IPS-18c (cell line): ENCODE results near the gene MYH7B.

Experiments used
- H3K4me3 ChIP-seq: 2 replicates; pipeline ENCODE4 v1.7.0; 2013; ENCODE audit warnings: low read depth, mild to moderate bottlenecking, low read length, moderate library complexity; ENCODE audit not compliant: insufficient read depth
- H3K9me3 ChIP-seq: one replicate; pipeline ENCODE4 v1.6.1; 2013; ENCODE audit warnings: mild to moderate bottlenecking, low read length, moderate library complexity; ENCODE audit not compliant: control insufficient read depth, insufficient read depth

The MYH7B gene

DNA sequence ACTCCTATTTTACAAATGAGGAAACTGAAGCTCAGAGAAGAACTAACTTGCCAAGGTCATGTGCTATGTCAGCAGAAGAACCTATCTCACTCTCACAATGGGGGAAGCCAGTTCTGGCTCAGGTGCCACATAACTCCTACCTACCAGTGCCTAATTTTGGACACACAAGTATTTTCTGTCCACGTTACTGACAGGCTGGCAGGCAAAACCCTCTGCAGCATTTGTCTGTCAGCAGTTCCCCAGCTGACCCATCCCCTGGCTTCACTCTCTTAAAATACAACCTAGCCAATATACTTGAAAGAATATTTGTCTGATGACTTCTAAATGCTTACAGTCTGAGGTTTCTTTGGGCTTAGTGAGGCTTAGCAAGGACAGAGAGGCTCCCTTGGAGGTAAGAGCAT lies 15.6 kb upstream of the MYH7B start:
- no peak overlapping the region for H3K4me3 ChIP-seq
- H3K9me3 ChIP-seq = no peaks in the 10 kb centered on the region

DNA sequence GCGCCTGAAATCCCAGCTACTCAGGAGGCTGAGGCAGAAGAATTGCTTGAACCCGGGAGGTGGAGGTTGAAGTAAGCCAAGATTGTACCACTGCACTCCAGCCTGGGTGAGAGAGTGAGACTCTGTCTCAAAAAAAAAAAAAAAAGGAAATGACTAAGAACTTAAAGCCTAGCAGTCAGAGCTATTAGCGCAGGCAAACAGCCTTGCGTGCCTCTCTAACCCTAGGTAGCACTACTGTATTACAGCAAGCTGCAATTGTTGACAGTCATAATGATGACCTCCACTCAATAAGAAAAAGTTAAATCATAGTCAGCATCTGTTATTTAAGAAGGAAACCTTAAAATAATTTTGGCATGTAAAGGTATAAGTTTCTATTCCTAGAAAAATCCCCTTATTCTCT lies 14.4 kb upstream of the MYH7B start:
- no peak overlapping the region for H3K4me3 ChIP-seq
- no peaks in the 10 kb centered on the region for H3K9me3 ChIP-seq

DNA sequence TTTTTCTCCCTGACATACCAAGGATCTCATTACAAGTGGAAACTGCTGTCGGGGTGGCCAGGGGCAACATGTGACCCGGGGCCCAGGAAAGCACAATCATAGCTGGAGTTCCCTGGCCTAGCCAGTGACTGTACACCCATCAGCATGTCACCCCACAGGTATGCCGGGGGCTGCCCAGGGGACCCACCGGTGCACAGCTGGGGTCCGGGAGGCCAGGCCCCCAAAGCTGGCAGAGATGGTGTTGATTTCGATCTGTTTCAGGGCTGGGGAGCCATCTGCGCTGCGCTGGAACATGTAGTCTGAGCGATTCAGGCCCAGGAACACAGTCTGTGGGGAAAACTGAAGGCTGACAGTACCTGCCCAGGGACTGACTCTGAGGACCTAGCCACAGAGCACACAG lies 13.4 kb upstream of the MYH7B start:
- H3K4me3 ChIP-seq = no peak overlapping the region
- no peaks in the 10 kb centered on the region for H3K9me3 ChIP-seq

DNA sequence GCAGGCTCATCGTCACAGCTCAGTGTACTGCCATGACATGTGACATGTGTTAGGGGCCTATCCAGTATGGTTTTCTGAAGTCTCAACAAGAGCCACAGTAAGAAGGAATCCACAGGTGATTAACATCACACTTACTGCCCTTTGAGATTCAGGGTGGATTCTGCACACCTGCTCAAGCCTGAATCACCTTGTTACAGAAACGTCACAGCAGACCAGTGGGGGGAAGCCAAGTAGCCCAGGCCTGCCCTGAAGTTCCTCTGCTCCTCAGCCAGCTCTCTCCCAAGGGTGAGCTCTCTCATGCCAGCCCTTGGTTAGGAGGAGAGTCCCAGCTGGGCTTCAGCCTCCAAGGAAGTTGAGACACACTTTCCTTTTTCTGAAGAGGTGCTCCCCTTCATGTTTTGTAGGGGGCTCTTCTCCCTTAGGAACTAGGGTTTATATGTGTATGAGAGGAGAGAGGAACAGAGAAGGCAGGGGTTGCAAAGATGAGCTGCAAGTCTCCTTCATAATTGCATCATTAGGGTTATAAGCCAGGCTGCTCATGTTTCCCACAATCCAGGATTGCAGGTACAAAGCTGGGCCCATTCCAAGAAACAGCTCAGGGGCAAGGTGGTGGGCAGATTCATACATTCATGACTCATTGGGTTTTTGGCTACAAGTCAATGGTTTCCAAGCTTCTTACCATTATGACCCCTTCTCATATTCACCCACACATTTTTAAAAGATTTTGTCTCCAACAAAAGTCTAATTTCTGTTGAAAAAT lies 11.7 kb upstream of the MYH7B start:
- H3K9me3 ChIP-seq = no peaks in the 10 kb centered on the region
- H3K4me3 ChIP-seq = no peak overlapping the region

DNA sequence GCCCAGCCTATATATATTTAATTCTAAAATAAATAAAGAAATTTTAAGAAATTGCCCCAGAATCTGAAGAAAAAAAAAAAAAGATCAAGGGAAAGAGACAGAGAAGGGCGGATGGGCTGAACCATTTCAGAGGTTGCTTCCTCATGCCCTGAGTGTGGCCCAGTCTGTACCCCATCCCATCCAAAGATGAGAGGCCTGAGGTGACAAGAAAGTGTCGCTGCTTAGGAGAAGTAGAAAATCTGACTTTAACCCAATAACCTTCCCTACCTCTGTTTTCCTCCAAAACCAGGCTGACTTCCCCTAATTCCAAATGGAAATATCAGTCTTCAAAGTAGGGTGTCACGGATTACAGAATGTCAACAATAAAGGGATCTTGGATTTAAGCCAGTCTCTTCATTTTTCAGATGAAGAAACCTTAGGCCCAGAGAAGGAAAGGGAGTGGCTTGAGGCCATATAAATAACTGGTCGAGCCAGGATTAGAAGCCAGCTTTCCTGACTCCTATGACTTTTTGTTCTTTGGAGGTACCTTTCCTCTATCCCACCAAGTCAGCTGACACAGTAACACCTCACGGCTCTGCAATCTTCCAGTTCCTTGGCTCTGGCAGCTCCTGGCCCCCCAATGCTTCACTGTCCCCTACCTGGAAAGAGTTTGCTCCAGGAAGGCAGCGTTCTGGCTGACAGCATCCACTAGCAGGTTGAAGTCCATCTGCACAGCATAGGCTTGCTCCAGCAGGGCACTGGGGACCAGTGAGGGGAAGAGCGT lies 10.2 kb upstream of the MYH7B start:
- no peak overlapping the region for H3K4me3 ChIP-seq
- no peaks in the 10 kb centered on the region for H3K9me3 ChIP-seq

DNA sequence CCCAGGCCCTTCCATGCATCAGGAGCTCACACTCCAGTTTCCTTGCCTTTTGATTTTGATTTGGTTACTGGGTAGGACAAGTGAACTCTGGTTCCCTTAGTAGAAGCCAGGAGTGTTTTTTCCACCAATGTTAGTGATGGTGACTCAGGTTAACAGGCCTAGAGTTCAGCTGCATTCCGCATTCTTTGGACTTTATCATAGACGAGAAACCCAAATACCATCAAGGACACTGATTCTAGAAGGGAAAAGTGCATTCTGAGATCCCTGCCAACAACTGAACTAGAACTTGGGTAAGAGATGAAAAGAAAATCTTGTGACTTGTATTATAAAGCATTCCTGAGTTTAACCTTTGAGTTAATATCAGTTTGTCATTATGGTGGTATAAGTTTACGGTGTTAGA lies 9.0 kb upstream of the MYH7B start:
- H3K4me3 ChIP-seq = no peak overlapping the region
- no peaks in the 10 kb centered on the region for H3K9me3 ChIP-seq

DNA sequence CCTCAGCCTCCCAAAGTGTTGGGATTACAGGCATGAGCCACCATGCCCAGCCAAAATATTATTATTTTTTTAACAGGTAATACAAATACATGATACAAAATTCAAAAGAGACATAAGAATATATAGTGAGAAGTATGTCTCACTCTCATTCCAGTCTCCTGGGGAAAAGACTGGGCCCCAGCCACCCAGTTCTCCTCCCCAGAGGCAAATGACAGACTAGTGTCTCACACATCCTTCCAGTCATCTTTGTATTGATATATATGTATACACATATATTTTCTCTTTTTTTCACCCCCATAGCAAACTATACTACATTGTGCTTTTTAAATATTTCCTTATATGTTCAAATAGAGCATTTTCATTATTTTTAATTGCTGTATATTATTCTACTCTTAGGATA lies 8.3 kb upstream of the MYH7B start:
- no peaks in the 10 kb centered on the region for H3K9me3 ChIP-seq
- no peak overlapping the region for H3K4me3 ChIP-seq

DNA sequence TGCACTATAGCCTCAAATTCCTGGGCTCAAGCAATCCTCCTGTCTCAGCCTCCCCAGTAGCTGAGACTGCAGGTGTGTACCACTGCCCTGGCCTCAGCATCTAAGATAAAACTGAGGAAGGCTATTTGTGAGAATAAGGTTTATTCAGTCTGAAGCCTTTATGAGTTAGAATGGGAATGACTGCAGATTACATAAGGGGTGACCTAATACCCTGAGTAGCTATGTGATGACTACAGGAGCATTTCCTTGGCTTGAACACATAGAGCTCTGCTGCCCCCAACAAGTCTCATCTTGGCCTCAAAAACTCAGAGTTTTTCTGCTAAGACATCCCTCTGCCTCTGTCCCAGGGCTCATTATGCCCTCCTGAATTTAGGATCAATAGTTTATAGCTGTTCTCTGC lies 7.6 kb upstream of the MYH7B start:
- Histone ChIP-seq H3K9me3 (no peaks in the 10 kb centered on the region), H3K4me3 (no peak overlapping the region)

DNA sequence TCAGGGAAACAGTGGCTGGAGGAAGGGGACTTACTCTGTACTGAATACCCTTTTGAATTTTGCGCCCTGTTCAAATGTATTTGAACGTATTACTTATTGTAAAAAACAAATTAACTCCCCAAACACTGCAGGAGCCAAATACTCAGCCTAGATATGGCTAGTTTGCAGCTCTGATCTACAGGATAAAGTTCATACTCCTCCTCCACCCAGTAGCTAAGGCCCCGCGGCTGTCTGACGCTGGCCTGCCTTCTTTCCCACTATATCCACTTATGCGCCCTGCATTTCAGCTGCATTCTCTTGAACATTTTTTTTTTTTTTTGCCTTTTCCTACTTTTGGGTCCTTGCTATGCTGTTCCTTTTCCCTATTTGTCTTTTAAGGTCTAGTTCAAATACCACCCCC lies 6.5 kb upstream of the MYH7B start:
- Histone ChIP-seq H3K9me3 (no peaks in the 10 kb centered on the region), H3K4me3 (no peak overlapping the region)

DNA sequence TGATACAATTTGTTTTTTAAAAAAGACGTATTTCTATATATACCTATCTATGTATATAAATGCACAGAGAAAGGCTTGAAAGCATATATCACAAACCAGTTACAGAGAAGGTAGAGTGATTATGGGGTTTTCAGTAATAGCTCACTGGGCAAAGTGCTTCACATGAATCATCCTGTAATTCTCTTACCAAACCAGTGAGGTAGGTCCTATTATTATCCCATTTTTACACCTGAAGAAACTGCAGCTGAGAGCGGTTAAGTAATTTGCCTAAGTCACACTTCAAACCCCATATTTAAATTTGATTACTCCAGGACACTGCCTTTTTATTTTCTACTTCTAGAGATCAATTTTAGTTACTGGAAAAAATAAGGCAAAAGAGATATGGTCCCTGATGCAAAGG lies 4.4 kb upstream of the MYH7B start:
- no peaks in the 10 kb centered on the region for H3K9me3 ChIP-seq
- no peak overlapping the region for H3K4me3 ChIP-seq

DNA sequence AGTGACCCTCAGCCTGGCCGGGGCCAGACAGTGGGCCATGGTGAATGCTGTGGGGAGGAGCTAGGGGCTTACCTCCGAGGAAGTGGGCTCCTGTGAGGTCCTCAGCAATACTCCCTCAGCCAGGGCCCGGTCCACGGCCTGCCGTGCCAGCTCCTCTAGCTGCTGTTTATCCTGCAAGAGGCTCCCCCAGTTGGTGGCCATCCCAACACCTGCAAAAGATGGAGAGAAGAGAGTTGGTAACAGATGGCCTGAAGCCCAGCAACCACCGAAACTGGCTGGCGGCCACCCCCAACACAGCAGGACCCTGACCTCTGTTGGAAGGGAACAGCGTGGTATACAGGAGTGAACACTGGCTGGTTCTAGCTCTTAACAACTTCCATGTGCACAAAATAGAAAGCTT lies 4.0 kb upstream of the MYH7B start:
- H3K4me3 ChIP-seq = no peak overlapping the region
- H3K9me3 ChIP-seq = no peaks in the 10 kb centered on the region

DNA sequence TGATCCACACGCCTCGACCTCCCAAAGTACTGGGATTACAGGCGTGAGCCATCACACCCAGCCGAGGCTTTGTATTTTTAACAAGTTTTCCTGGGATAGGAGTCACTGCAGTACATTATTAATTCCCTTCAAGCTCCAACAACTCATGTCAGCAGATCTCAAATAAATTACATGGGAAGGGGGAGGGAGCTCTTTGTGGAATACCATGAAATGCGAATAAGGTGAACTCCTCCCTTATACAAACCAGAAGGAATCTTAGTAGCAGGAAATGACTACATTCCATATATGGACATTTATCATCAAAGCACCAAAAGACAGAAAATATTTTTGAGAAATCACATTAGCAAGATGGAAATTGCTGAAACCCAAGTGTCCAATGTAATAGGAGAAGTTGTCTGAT lies 3.0 kb upstream of the MYH7B start:
- H3K4me3 ChIP-seq = no peak overlapping the region

DNA sequence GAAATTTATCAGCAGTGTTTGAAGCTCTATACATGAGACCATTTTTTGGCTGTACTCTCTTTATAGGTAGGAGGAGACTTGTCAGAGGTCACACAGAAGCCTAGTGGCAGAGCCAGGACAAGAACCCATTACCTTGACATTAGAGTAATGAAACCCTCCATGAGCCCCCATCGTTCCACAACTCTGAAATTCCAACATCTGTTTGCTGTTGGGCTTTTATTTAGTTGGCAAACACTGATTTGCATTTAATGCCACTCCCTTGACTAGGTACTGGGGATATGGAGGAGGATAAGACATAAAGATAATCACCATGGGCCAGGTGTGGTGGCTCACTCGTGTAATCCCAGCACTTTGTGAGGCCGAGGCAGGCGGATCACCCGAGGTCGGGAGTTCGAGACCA lies 1.7 kb upstream of the MYH7B start:
- no peaks in the 10 kb centered on the region for H3K9me3 ChIP-seq
- no peak overlapping the region for H3K4me3 ChIP-seq

More for the DNA sequence above, 3.0 kb upstream of the MYH7B start:
- H3K9me3 ChIP-seq = no peaks in the 10 kb centered on the region

DNA sequence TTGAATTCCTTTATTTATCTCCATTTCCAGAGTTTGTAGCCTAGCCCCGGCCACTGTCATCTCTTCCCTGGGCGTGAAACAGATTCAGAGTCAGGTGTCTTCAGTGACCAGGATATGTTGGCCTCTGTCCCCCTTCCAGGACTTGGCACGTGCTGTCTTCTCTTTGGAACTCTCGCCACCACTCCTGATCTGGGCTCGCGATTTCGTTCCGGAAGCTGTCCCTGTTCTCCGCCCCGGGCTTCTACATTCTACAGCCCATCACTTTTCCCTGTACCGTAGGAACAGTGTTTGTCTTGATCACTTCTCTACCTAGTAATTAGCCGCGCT lies 801 bp upstream of the MYH7B start:
- Histone ChIP-seq H3K9me3 (no peaks in the 10 kb centered on the region), H3K4me3 (peak overlapping the region; percentile 75)

DNA sequence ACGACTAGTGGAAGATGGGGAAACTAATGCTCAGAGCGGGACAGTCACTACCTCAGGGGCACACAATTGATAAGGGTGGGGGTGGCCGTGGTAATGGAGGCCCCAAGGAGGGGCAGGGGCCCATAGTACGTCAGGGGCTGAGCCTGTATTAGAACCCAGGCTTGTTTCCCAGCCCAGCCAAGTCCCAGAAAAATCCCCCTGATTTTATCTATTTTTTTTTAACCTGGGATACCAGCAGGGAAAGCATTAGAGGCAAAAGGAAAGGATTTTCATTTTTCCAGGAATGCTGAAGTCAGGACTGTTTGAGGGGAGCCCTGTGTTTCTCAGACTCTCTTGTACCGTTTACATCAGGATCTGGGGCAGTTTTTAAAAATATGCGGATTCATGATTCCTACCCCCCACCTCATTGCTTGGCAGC lies 382 bp downstream of the MYH7B start:
- peak overlapping the region; percentile 25; the same call in 1 of the 2 replicates for H3K4me3 ChIP-seq
- no peaks in the 10 kb centered on the region for H3K9me3 ChIP-seq

DNA sequence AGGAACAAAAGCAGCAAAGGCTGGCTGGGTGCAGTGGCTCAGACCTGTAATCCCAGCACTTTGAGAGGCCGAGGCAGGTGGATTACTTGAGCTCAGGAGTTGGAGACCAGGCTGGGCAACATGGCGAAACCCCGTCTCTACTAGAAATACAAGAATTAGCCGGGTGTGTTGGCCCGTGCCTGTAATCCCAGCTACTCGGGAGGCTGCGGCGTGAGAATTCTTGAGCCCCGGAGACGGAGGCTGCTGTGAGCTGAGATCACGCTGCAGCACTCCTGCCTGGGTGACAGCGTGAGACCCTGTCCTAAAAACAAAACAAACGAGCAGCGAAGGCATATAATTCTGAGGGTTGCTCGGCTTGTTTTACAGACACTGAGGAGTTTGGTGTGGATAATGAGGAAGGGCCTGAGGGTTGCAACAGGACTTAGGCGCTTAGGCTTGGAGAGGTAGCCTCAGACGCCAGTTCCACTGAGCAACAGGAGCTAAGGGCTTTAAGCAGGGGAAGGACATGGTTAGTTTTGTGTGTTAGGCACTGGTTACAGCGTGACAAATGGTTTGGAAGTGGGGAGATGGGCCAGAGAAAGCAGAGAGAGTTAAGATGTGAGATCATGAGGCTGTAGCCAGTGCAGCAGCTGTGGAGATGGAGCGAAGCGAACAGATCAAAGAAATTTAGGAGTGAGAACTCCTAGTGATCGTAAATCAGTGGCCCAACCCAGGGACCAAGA lies 1.2 kb downstream of the MYH7B start:
- no peaks in the 10 kb centered on the region for H3K9me3 ChIP-seq
- H3K4me3 ChIP-seq = no peak overlapping the region

DNA sequence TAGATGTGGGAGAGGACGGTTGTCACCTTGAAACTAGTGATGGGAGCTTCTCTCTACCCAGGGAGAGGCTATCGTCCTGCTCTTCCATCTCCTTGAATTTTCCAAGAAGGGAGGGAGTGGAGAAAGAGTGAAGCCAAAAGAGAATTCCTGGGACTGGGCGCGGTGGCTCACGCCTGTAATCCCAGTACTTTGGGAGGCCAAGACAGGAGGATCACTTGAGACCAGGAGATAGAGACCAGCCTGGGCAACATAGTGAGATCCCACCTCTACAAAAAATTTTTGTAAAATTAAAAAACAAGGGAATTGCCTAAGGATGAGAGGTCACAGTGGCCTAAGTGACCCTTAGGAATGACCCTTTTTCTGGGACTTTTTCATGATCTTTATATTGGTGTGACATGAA lies 8.8 kb downstream of the MYH7B start:
- no peak overlapping the region for H3K4me3 ChIP-seq
- no peaks in the 10 kb centered on the region for H3K9me3 ChIP-seq

DNA sequence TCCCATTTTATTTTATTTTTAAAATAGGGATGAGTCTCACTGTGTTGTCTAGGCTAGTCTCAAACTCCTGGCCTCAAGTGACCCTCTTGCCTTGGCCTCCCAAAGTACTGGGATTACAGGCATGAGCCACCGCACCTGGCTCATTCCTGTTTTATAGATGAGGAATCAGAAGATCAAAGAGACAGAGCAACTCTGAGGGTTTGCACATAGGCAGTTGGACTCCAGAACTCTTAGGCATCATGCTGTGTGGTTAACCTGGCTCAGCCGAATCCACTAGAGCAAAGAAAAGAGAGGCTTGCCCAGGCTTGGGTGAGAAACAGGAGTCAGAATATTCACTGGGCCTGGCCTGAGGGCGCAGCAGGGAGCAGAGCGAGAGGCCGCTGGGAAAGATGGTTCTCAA lies 9.4 kb downstream of the MYH7B start:
- no peaks in the 10 kb centered on the region for H3K9me3 ChIP-seq

More for the DNA sequence above, 9.4 kb downstream of the MYH7B start:
- H3K4me3 ChIP-seq = no peak overlapping the region
